HG02943 (cell line): ENCODE measurements around the gene RNF213.
"Not testable (repeated sequence)": the region's sequence is repeated elsewhere in the genome, so short reads cannot be mapped to it uniquely, and the experiment has no call there.

Experiments
- ATAC-seq: cut with Tn5 transposase; IDR thresholded peaks from one replicate; pipeline ENCODE4 v1.9.1; 2021; ENCODE audit warnings: mild to moderate bottlenecking, low read depth, moderate library complexity; ENCODE audit not compliant: unreplicated experiment

RNF213 gene

DNA sequence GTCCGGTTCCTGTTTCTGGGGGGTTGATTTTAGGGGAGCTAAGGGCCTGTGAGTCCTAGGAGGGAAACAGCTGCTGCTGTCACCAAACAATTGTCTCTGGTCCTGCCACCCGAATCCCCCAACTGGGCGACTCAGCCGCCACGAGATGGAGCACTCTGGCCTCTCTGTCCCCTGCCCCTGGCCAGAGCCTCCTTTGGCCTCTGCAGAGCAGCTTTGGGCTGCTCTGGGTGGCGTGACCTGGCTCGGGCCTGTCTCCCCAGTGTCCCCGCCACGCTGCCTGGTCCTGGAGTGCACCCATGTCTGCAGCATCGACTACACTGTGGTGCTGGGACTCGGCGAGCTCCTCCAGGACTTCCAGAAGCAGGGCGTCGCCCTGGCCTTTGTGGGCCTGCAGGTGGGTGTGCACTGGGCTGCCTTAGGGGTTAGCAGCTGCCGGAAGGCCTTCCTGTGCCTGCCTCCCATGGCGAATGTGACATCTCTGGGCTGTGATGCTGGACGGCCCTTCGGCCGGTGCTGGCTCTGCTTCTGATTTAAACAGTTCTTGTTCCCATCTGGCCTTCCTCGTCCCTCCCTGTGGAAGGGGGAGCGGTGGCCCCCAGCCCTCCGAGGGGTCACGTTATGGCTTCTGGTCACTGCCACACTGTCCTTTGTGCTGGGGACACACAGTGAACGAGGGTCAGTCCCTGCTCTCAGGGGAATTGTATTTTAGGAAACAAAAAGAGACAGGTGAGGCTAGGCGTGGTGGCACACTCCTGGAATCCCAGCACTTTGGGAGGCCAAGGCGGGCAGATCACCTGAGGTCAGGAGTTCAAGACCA lies 11.6 kb upstream of the RNF213 start:
- ATAC-seq, result no peak

GRCh38 chr17:80251966-80252365 lies 8.7 kb upstream of the RNF213 start:
- no peak for ATAC-seq

DNA sequence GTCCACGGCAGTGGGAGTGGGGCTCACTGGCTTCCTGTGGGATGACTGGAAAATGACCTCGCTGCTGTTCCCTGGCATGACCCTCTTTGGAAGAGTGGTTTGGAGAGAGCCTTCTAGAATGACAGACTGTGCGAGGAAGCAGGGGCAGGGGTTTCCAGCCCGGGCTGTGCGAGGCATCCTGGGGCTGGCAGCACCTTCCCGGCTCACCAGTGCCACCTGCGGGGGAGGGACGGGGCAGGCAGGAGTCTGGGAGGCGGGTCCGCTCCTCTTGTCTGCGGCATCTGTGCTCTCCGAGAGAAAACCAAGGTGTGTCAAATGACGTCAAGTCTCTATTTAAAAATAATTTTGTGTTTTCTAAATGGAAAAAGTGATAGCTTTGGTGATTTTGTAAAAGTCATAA lies 7.8 kb upstream of the RNF213 start:
- no peak for ATAC-seq

DNA sequence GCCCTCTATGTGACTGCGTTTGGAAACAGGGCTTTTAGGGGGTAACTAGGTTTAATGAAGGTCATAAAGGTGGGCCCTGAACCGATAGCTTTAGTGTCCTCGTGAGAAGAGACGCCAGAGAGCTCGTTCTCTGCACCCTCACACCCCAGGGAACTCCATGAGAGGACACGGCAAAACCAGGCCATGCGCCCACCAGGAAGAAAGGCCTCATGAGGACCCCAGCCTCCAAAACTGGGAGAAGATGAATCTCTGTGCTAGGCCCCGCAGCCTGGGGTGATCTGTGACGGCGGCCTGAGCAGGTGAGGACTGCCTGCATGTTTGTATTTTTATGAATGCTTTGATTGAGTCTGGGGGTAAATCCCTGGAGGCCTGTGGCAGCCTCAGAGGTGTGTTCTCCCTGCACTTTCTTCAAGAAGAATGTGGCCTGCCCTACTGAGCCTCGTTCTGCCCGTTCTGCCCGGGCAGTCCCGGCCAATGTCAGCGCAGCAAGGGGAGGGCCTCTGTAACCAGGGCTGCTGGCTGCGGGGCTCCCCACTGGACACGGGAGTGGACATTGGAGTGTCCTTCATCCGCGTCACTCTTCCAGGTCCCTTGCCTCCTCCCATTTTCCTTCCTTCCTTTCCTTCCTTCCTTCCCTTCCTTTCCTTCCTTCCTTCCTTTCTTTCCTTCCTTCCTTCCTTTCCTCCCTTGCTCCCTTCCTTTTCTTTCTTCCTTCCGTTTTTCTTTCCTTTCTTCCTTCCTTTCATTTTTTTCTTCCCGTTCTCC lies 6.8 kb upstream of the RNF213 start:
- ATAC-seq, result no peak

DNA sequence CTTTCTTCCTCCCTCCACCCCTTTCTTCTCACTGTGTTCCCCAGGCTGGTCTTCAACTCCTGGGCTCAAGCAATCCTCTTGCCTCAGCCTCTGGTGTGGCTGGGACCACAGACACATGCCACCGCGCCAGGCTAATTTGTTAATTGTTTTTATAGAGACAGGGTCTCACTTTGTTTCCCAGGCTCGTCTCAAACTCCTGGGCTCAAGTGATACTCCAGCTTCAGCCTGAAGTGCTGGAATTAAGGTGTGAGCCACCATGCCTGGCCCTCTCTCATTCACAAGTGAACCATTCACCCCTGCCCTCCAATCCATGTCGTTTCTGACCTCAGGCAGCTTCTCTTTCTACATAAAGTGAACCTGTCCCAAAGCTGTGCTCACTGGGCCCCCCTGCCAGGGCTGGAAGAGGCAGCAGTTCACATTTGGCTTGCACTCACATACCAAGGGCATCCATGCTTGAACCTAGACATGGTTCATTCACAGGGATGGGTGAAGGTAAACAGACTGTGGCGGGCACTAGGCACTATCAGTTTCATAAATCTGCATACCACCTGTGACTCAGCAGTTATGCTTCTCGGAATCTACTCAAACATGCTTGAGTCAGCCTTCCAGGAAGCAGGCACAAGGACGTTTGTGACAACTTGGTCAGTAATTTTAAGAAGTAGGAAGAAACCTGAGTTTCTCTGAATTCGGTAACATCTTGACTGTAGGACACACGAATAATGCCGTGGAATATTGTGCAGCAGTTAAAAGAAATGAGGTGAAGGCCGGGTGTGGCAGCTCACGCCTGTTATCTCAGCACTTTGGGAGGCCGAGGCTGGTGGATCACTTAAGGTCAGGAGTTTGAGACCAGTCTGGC lies 6.0 kb upstream of the RNF213 start:
- no peak for ATAC-seq

DNA sequence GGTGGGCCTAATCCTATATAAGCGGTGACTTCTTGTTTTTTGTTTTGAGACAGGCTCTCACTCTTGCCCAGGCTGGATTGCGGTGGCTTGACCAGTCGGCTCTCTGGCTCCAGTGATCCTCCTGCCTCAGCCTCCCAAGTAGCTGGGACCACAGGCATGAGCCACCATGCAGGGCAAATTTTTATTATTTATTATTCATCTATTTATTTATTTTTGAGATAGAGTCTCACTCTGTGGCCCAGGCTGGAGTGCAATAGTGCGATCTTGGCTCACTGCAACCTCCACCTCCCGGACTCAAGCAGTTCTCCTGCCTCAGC lies 4.7 kb upstream of the RNF213 start:
- no peak for ATAC-seq

DNA sequence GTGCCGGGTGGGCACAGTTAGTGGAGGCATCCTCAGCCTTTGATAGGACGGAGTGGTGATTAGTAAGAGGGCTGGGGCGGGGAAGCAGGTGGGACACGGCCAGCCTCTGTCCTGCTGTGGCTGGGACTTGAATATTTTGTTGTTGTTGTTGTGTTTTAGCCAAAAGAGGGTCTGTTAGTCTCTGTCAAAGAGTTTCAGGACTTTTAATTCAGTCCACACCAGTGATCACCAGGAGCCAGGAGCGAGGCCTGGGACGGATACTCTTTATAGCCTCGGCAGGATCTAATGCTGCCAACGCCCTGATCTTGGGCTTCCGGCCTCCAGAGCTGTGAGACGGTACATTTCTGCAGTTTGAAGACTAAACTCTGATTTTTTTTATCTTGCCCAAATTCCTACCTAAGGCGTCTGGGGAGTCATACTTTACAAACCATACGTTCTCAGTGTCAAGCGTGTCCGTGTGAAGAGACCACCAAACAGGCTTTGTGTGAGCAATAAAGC lies 2.9 kb upstream of the RNF213 start:
- no peak for ATAC-seq

DNA sequence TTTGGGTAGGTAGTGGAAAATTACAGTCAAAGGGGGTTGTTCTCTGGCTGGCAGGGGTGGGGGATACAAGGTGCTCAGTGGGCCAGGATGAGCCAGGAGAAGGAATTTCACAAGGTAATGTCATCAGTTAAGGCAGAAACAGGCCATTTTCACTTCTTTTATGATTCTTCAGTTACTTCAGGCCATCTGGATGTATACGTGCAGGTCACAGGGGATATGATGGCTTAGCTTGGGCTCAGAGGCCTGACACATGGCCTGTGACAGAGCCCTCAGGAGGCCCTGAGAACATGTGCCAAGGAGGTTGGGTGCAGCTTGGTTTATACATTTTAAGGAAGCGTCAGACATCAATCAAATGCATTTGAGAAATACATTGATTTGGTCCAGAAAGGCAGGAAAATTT lies 2.4 kb upstream of the RNF213 start:
- ATAC-seq, result not testable (repeated sequence)

DNA sequence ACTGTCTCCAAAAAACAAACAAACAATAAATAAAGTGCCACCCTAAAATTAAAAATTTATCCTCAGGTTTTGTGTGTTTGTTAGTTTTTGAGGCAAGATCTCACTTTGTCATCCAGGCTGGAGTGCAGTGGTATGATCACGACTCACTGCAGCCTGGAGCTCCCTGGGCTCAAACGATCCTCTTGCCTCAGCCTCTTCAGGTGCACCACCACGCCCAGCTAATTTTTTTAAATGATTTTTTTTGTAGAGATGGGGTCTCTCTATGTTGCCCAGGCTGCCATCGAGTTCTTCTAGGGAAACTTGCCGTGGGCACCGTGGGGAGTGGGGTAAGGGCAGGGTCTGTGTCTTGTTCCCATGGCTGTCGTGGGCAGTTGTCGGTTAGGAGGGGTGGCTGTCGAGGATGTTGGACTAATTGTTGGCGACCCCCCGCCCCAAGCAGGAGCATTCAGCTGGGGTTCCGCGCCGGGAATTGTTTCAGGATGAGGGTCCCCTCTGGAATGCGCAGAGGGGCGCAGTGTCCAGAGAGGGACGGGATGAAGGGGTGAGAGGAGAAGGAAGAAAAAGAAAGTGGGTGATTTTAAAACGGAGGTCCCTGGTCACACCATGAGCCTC lies 1.1 kb upstream of the RNF213 start:
- no peak for ATAC-seq

DNA sequence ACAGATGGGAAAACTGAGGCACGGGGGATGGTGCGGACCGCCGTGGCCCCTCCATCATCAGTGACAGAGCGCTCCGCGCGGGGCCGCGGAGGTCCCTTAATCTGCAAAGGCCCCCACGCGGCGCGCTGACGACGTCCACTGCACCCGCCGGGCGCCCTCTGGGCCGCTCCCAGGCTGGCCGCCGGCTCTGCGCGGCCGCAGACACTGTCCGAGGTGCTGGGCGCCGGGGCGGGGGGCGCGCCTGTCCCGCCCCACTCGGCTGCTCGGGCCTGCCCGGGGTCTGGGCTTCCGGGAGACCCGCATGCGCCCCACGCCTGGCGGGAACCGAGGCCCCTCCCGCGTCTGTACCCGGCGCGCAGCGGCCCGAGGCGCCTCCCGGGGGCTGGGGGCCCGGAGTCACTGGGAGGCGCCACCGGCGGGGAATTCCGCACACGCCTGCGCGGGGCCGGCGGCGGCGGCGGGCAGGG lies 550 bp upstream of the RNF213 start:
- ATAC-seq, result no peak

GRCh38 chr17:80261159-80261894 lies 675 bp downstream of the RNF213 start:
- ATAC-seq, result no peak

DNA sequence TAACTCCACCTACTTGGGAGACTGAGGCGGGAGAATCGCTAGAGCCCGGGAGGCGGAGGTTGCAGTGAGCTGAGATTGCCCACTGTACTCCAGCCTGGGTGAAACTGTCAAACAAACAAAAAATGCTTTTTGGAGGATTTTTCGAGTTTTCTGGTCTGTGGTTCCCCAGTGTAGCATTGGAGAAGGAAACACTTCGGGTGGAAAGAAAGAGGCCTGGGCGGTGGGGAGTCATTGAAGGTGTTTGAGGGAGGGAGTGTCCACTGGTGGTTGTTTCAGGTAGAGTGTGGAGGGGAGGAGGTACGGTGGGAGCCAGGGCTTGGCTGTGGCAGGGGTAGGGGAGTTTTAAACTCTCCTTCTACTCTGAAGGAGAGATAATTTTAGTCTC lies 1.2 kb downstream of the RNF213 start:
- ATAC-seq, result no peak

DNA sequence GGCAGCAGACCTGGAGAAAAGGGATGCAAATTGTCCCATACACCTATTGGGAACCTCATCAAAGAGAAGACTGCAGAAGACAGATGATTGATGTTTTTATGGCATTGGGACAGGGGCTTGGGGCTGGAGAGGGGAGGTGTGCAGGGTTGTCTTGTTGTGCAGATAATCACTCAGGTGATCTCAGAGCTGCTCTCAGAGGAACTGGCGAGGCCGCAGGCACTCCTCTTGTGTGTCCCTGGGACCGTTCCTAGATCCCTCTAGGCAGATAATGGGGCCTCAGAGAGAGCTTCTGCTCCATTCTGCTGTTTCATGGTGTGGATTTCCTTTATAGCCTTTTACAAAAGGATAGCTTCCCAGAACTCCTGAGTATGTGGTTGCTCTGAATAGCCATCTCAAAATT lies 1.6 kb downstream of the RNF213 start:
- no peak for ATAC-seq

DNA sequence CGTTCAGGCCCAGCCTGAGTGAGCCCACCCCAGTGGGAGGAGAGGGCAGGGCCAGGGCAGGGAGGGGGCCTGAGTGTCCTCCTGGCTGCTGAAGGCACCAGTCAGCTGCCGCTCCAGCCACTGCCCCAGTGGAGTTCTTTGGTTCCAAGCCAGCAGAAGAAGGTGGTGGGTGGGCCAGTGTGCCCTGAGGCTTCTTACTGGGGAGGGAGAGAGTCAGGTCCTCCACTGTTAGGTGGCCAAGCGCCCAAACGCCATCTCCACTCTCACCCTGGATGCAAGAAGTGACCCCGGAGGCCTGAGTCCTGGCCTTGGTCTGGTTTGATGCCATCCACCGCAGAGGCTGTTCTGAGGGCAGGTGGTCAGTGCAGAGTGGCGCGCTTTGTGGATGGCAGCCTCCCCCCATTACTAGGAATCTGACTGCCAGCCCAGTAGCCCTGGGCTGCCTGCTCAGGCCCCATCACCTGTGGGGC lies 2.2 kb downstream of the RNF213 start:
- ATAC-seq, result no peak

- ATAC-seq, result no peak
These were observed 2.9 kb downstream of the RNF213 start for GRCh38 chr17:80263253-80264204.

GRCh38 chr17:80264205-80265075 lies 3.8 kb downstream of the RNF213 start:
- no peak for ATAC-seq

DNA sequence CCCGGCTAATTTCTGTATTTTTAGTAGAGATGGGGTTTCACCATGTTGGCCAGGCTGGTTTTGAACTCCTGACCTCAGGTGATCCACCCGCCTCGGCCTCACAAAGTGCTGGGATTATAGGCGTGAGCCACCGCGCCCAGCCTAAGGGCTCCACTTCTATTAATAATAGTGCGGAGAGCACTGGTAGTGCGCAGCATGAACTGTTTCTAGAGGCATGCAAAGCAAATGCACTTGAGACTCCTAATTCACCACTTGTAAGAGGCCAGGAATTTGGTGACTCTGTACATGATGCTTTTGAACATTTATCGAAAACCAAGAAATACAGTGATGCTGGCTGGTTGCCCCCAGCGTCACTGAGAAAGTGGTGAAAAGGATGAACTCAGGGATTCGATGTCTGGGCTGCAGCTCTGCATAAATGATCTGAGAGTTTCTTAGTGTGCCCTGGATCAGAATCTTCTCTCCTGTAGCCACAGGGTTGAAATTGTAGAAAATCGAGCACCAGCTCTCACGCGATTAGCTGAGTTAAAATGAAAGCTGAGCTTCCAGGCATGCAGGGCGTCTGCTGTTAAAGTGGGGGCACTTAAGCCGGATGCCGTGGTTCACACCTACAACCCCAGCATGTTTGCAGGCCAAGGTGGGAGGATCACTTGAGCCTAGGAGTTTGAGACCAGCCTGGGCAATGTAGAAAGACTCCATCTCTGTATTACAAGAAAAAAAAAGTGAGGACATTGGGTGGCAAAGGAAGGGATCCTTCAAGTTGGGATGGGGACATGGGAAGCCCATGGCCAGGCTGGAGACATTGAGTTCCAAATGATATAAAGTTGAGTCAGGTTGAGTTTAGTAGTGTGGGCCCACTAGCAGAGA lies 4.8 kb downstream of the RNF213 start:
- no peak for ATAC-seq
